ENCODE measurements around the gene CENATAC. TPM values are rescaled to one million over a fixed set of nuclear protein-coding genes. Genes with fewer than 3 reads are reported as not detected.
"Not testable (repeated sequence)": the region's sequence is repeated elsewhere in the genome, so short reads cannot be mapped to it uniquely, and the experiment has no call there.

The CENATAC gene
- polyA plus RNA-seq, 4 donors, result 12.9 to 50.1 (median 28.6) TPM

GRCh38 chr11:118980191-118980881, 17.6 kb upstream of the CENATAC start:
- peaks cover 0 to 3% (median 0%) of the 10 kb centered on the region in 3 donors for H3K27me3 ChIP-seq (ENCODE audit: control insufficient read depth in 3 of 3, insufficient read depth in 3 of 3, low read length in 3 of 3)
- H3K9me3 ChIP-seq (ENCODE audit: control insufficient read depth in 2 of 2, insufficient read depth in 1 of 2, low read depth in 1 of 2, low read length in 1 of 2), result no peaks in the 10 kb centered on the region
- H3K27ac ChIP-seq (ENCODE audit: low read depth in 1 of 3, low read length in 2 of 3), result peak overlapping the region in 1 of 3 donors; percentile 17
- no peak overlapping the region for H3K4me3 ChIP-seq (ENCODE audit: low read depth in 1 of 3, low read length in 3 of 3)
- whole genome bisulfite sequencing, 3 donors, result 35 to 50% (median 47%) methylated on average over 21 of the region's 21 CpGs
- DNase-seq (peak; percentile 25 to 75), FAIRE-seq (no peak)
- no peaks in the 10 kb centered on the region for H3K36me3 ChIP-seq (ENCODE audit: control insufficient read depth in 3 of 3, insufficient read depth in 2 of 3, low read depth in 1 of 3, low read length in 3 of 3)
- peaks cover 0 to 16% (median 0%) of the 10 kb centered on the region in 3 donors for H3K4me1 ChIP-seq (ENCODE audit: control insufficient read depth in 3 of 3, insufficient read depth in 2 of 3, low read depth in 1 of 3, low read length in 2 of 3)

- DNase-seq; H3K9me3 ChIP-seq (ENCODE audit: control insufficient read depth in 2 of 2, insufficient read depth in 1 of 2, low read depth in 1 of 2, low read length in 1 of 2); H3K4me3 ChIP-seq (ENCODE audit: low read depth in 1 of 3, low read length in 3 of 3); FAIRE-seq; H3K36me3 ChIP-seq (ENCODE audit: control insufficient read depth in 3 of 3, insufficient read depth in 2 of 3, low read depth in 1 of 3, low read length in 3 of 3); H3K27me3 ChIP-seq (ENCODE audit: control insufficient read depth in 3 of 3, insufficient read depth in 3 of 3, low read length in 3 of 3); H3K27ac ChIP-seq (ENCODE audit: low read depth in 1 of 3, low read length in 2 of 3): not testable (repeated sequence)
- WGBS, 3 donors, result 71 to 75% (median 71%) methylated on average over 8 of the region's 8 CpGs
- peaks cover 0 to 13% (median 0%) of the 10 kb centered on the region in 3 donors for H3K4me1 ChIP-seq (ENCODE audit: control insufficient read depth in 3 of 3, insufficient read depth in 2 of 3, low read depth in 1 of 3, low read length in 2 of 3)
Observed at GRCh38 chr11:118984337-118984736, 13.6 kb upstream of the CENATAC start.

- H3K4me1 ChIP-seq (ENCODE audit: control insufficient read depth in 3 of 3, insufficient read depth in 2 of 3, low read depth in 1 of 3, low read length in 2 of 3), result peaks cover 0 to 8% (median 0%) of the 10 kb centered on the region in 3 donors
- H3K36me3 ChIP-seq (ENCODE audit: control insufficient read depth in 3 of 3, insufficient read depth in 2 of 3, low read depth in 1 of 3, low read length in 3 of 3), result no peaks in the 10 kb centered on the region
- no peaks in the 10 kb centered on the region for H3K27me3 ChIP-seq (ENCODE audit: control insufficient read depth in 3 of 3, insufficient read depth in 3 of 3, low read length in 3 of 3)
- DNase-seq (no peak), FAIRE-seq (no peak)
- WGBS, 3 donors, result 86 to 93% (median 92%) methylated on average over 2 of the region's 2 CpGs
- no peaks in the 10 kb centered on the region for H3K9me3 ChIP-seq (ENCODE audit: control insufficient read depth in 2 of 2, insufficient read depth in 1 of 2, low read depth in 1 of 2, low read length in 1 of 2)
- H3K27ac ChIP-seq (ENCODE audit: low read depth in 1 of 3, low read length in 2 of 3), result no peak overlapping the region
- H3K4me3 ChIP-seq (ENCODE audit: low read depth in 1 of 3, low read length in 3 of 3), result no peak overlapping the region
Observed at GRCh38 chr11:118984825-118985224, 13.1 kb upstream of the CENATAC start.

DNA sequence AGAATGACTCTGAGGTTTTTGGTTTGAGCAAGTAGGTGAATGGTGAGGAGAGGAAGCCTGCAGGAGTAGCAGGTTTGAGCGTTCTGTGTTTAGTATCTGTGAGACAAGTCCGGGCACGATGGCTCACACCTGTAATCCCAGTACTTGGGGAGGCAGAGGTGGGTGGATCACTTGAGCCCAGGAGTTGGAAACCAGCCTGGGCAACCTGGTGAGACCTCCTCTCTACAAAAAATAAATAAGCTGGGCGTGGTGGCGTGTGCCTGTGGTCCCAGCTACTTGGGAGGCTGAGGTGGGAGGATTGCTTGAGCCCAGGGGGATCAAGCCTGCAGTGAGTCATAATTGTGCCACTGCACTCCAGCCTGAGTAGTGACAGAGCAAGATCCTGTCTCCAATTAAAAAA, 9.7 kb upstream of the CENATAC start:
- no peak for FAIRE-seq
- Histone ChIP-seq H3K27ac (ENCODE audit: low read depth in 1 of 3, low read length in 2 of 3) (no peak overlapping the region), H3K4me3 (ENCODE audit: low read depth in 1 of 3, low read length in 3 of 3) (no peak overlapping the region), H3K4me1 (ENCODE audit: control insufficient read depth in 3 of 3, insufficient read depth in 2 of 3, low read depth in 1 of 3, low read length in 2 of 3) (no peaks in the 10 kb centered on the region), H3K9me3 (ENCODE audit: control insufficient read depth in 2 of 2, insufficient read depth in 1 of 2, low read depth in 1 of 2, low read length in 1 of 2) (no peaks in the 10 kb centered on the region), H3K27me3 (ENCODE audit: control insufficient read depth in 3 of 3, insufficient read depth in 3 of 3, low read length in 3 of 3) (no peaks in the 10 kb centered on the region), H3K36me3 (ENCODE audit: control insufficient read depth in 3 of 3, insufficient read depth in 2 of 3, low read depth in 1 of 3, low read length in 3 of 3) (no peaks in the 10 kb centered on the region)
- DNase-seq, result no peak
- 66 to 89% (median 84%) methylated on average over 5 of the region's 5 CpGs for WGBS, 3 donors

- not testable (repeated sequence) for FAIRE-seq; H3K27me3 ChIP-seq (ENCODE audit: control insufficient read depth in 3 of 3, insufficient read depth in 3 of 3, low read length in 3 of 3); H3K4me1 ChIP-seq (ENCODE audit: control insufficient read depth in 3 of 3, insufficient read depth in 2 of 3, low read depth in 1 of 3, low read length in 2 of 3); H3K9me3 ChIP-seq (ENCODE audit: control insufficient read depth in 2 of 2, insufficient read depth in 1 of 2, low read depth in 1 of 2, low read length in 1 of 2); H3K27ac ChIP-seq (ENCODE audit: low read depth in 1 of 3, low read length in 2 of 3); H3K4me3 ChIP-seq (ENCODE audit: low read depth in 1 of 3, low read length in 3 of 3); DNase-seq; H3K36me3 ChIP-seq (ENCODE audit: control insufficient read depth in 3 of 3, insufficient read depth in 2 of 3, low read depth in 1 of 3, low read length in 3 of 3)
- WGBS, 3 donors, result 96 to 100% (median 98%) methylated on average over 26 to 44 of the region's 44 CpGs
Observed at GRCh38 chr11:118991486-118992038, 6.4 kb upstream of the CENATAC start.

DNA sequence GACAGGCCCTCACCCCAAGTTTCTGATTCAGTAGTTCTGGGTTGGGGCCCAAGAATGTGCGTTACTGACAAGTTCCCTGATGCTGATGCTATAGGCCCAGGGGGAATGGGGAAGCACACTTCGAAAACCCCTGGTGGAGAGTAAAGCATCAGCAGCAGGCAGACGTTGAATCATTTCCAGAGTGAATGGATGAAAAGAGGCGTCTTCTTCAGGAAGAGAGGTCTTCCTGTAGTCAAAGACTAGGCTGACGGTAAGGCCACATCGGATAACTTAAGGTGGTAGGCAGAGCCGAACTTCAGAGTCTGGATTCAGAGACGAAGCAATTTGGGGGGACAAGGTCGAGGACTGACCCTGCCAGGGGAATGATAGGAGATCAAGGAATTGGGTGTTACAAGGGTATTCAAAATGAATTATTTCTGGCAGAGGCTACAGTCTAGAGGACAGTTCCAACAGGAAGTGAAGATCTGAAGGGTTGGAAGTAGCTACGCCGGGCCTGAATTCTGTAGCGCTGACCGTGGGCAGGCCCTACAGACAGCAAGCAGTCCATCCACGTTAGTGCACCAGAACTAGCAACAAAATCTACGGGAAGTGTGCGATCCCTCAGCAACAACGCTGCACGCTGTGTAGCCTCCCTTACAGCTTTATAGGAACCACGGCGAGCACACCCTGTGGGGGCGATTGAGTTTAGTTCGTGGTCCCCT, 862 bp upstream of the CENATAC start:
- Histone ChIP-seq H3K27me3 (ENCODE audit: control insufficient read depth in 3 of 3, insufficient read depth in 3 of 3, low read length in 3 of 3) (no peaks in the 10 kb centered on the region), H3K27ac (ENCODE audit: low read depth in 1 of 3, low read length in 2 of 3) (peak overlapping the region in 1 of 3 donors; percentile 93), H3K36me3 (ENCODE audit: control insufficient read depth in 3 of 3, insufficient read depth in 2 of 3, low read depth in 1 of 3, low read length in 3 of 3) (peaks cover 0 to 15% (median 2%) of the 10 kb centered on the region in 3 donors), H3K4me3 (ENCODE audit: low read depth in 1 of 3, low read length in 3 of 3) (peak overlapping the region; percentile 43 to 88 (median 70)), H3K9me3 (ENCODE audit: control insufficient read depth in 2 of 2, insufficient read depth in 1 of 2, low read depth in 1 of 2, low read length in 1 of 2) (no peaks in the 10 kb centered on the region), H3K4me1 (ENCODE audit: control insufficient read depth in 3 of 3, insufficient read depth in 2 of 3, low read depth in 1 of 3, low read length in 2 of 3) (peaks cover 0 to 4% (median 2%) of the 10 kb centered on the region in 3 donors)
- FAIRE-seq, result no peak
- peak in 1 of 2 donors; percentile 19 for DNase-seq
- 16 to 32% (median 24%) methylated on average over 22 of the region's 22 CpGs for WGBS, 3 donors

GRCh38 chr11:118998388-118998717, 415 bp downstream of the CENATAC start:
- no peaks in the 10 kb centered on the region for H3K9me3 ChIP-seq (ENCODE audit: control insufficient read depth in 2 of 2, insufficient read depth in 1 of 2, low read depth in 1 of 2, low read length in 1 of 2)

GRCh38 chr11:118998822-118999221, 884 bp downstream of the CENATAC start:
- H3K4me1 ChIP-seq (ENCODE audit: control insufficient read depth in 3 of 3, insufficient read depth in 2 of 3, low read depth in 1 of 3, low read length in 2 of 3), result peaks cover 0 to 4% (median 2%) of the 10 kb centered on the region in 3 donors
- peak overlapping the region; percentile 70 to 94 (median 88) for H3K4me3 ChIP-seq (ENCODE audit: low read depth in 1 of 3, low read length in 3 of 3)
- H3K27ac ChIP-seq (ENCODE audit: low read depth in 1 of 3, low read length in 2 of 3), result peak overlapping the region; percentile 64 to 93 (median 76)
- peak; percentile 46 to 68 for DNase-seq
- H3K27me3 ChIP-seq (ENCODE audit: control insufficient read depth in 3 of 3, insufficient read depth in 3 of 3, low read length in 3 of 3), result no peaks in the 10 kb centered on the region
- WGBS, 3 donors, result 28 to 46% (median 35%) methylated on average over 6 of the region's 6 CpGs
- H3K36me3 ChIP-seq (ENCODE audit: control insufficient read depth in 3 of 3, insufficient read depth in 2 of 3, low read depth in 1 of 3, low read length in 3 of 3), result peaks cover 0 to 31% (median 2%) of the 10 kb centered on the region in 3 donors
- no peak for FAIRE-seq
- H3K9me3 ChIP-seq (ENCODE audit: control insufficient read depth in 2 of 2, insufficient read depth in 1 of 2, low read depth in 1 of 2, low read length in 1 of 2), result no peaks in the 10 kb centered on the region

More at GRCh38 chr11:118998388-118998717, 415 bp downstream of the CENATAC start:
- 0 to 2% (median 0%) methylated on average over 15 to 19 of the region's 19 CpGs for WGBS, 3 donors
- peak overlapping the region; percentile 70 to 94 (median 88) for H3K4me3 ChIP-seq (ENCODE audit: low read depth in 1 of 3, low read length in 3 of 3)
- DNase-seq, result no peak
- H3K27ac ChIP-seq (ENCODE audit: low read depth in 1 of 3, low read length in 2 of 3), result peak overlapping the region; percentile 64 to 93 (median 76)
- H3K27me3 ChIP-seq (ENCODE audit: control insufficient read depth in 3 of 3, insufficient read depth in 3 of 3, low read length in 3 of 3), result no peaks in the 10 kb centered on the region
- H3K36me3 ChIP-seq (ENCODE audit: control insufficient read depth in 3 of 3, insufficient read depth in 2 of 3, low read depth in 1 of 3, low read length in 3 of 3), result peaks cover 0 to 27% (median 2%) of the 10 kb centered on the region in 3 donors
- no peak for FAIRE-seq
- peaks cover 0 to 4% (median 2%) of the 10 kb centered on the region in 3 donors for H3K4me1 ChIP-seq (ENCODE audit: control insufficient read depth in 3 of 3, insufficient read depth in 2 of 3, low read depth in 1 of 3, low read length in 2 of 3)

Measured in small intestine (tissue), 7 donors.